NCI-H2029 (cell line): ENCODE measurements around the gene RAI1.
"Not testable (repeated sequence)": the region's sequence is repeated elsewhere in the genome, so short reads cannot be mapped to it uniquely, and the experiment has no call there.

ENCODE experiments used
- DNase-seq: peaks from one replicate; lab custom pipeline; 2025; lab: John Stamatoyannopoulos, UW

Gene RAI1

DNA sequence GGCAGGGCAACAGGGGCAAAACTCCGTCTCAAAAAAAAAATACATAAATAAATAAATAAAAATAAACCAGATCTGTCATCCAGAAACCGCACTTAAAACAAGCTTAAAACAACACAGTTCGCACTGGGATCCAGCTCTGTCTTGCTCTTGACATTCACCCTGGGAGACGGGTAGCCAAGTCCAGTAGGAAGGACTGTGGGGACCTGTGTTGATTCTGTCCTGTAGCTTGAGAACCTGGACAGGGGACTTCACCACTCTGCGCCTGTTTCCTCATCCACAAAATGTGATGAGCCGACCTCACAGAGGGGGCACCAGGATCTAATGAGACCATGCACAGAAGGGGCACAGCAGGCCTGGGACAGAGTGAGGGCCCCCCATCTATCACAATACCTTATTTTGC lies 1.5 kb upstream of the RAI1 start:
- no peak for DNase-seq

DNA sequence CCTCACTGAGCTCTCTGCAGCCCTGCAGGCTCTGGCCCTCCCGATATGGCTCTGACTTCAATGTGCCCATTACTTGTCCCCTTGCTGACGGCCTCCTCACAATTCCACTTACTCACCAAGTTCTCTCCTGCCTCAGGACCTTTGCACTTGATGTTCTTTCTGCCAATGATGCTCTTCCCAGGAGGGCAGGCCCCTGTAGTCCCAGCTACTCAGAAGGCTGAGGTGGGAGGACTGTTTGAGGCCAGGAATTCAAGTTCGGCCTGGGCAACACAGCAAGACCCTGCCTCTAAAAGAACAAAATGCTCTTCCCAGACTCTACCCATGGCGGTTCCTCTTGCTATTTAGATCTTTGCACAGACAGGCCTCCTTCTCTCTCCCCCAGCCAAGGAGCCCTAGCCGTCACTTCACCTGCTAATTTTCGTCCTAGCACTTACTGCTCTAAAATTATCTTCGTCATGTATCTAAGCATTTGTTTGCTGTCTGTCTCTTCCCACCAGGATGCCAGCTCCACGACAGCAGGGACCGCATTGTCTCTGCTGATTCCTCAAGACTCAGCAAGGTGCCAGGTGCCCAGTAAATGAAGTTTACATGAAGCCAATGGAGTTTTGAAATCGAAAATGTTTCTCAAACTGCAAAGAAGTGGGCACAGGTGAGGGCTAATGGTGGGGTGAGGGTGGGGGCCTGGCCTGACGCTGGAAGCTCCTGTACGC lies 626 bp upstream of the RAI1 start:
- no peak for DNase-seq

DNA sequence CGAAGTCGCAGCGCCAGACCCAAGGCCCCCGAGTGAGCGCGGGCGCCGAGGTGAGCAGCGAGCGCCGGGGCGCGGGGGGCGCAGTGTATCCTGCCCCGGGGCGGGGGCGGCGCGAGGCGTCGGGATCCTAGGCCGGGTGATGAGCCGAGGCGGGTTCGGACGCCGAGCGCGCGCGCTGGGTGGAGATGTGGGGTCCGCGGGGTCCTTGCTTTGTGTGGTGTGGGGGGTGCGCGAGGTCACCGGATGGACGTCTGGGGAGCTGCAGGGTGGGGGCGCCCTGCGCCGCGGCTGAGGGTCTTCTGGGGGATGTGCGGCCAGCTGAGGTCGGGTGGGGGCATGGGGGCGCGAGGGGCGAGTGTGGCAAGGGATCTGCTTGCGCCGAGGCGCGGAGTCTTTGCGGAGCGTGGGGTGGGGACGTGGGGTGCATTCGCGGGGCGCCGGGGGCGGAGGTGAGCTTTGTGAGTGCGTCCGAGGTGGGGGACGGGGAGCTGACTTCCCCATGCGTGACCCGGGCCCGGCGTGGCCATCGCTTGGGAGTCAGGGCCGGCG lies 560 bp downstream of the RAI1 start:
- DNase-seq, result no peak

DNA sequence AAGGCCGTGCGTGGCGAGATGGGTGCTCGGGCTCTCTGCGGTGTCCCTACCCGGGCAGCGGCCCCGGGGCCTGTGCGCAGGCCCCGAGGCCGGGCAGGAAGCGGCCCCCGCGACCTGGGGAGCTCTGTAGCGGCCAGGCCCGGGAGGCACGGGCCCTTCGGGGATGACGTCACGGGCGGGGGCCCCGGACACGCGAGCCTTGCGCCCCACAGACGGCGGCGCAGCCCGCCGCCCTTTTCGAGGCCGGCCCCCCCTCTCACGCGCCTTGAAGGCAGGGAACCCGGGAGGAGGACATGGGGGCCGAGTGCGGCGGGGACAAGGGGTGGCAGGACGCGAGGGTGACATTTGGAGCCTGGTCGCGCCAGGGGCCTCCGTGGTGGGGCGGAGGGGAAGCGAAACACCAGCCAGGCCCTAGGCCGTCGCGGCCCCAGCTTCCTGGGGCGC lies 1.1 kb downstream of the RAI1 start:
- DNase-seq, result no peak

DNA sequence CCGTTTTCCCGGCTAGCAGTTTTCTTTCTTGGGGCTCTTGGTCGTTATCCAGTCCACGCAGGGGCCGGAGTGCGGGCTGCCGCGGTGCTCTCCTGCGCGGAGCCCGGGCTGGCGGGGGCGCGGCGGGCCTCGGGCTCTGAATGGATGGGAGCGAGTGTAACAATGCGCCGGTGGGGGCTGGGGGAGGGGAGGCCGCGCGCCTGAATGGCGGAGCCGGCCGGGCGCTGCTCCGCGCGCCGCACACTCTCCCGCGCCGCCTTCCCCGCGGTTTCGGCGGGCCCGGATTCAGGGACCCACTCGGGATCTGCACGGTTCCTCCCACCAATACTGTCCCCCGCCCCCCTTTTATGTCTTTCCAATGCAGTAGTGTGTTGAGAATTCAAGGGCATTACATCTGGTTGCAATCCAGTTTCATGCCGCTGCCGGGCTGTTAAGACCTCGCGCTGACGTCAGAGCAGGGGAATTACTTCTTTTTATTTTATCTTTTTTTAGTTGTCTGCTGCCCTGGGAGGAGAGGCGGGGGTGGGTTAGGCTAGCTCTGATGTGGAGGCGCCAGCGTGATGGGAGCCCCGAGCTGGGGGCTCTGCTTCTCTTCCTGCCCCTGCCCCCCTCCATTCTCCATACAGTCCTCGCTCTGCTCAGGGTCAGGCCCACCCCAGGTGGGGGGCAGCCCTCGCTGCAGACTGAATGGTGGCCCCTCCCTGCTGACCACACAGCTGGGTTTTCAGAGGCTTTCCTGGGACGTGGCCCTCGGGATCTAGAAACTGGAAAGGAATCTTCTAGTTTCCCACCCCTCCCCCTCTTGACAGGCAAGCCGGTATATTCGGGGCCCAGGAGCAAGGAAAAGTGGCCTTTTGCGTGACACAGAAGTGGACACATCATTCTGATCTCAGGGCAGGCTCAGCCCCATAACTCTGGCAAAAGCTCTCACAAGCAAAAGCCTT lies 1.8 kb downstream of the RAI1 start:
- DNase-seq, result peak; percentile 15

DNA sequence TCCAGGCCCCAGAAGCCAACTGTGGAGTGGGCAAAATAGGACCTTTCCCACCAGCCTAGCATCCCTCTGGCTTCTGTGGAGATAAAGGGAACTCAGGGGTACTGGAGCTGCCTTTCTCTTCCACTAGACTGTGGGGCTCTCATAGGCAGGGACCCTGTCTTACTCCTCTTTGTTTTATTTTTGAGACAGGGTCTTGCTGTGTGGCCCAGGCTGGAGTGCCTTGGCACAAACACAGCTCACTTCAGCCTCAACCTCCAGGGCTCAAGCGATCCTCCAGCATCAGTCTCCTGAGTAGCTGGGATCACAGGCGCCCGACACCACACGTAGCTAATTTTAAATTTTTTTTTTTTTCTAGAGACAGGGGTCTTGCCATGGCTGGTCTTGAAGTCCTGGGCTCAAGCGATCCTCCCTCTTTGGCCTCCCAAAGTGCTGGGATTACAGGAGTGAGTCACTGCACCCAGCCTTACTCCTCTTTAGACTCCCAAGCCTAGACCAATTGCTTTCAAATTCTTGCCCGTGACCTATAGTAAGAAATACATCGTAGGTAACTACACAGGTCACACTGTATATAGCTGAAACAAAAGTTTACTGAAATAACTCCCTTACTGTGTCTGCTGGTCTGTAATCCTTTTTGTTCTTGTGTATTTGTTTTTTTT lies 2.6 kb downstream of the RAI1 start:
- no peak for DNase-seq

DNA sequence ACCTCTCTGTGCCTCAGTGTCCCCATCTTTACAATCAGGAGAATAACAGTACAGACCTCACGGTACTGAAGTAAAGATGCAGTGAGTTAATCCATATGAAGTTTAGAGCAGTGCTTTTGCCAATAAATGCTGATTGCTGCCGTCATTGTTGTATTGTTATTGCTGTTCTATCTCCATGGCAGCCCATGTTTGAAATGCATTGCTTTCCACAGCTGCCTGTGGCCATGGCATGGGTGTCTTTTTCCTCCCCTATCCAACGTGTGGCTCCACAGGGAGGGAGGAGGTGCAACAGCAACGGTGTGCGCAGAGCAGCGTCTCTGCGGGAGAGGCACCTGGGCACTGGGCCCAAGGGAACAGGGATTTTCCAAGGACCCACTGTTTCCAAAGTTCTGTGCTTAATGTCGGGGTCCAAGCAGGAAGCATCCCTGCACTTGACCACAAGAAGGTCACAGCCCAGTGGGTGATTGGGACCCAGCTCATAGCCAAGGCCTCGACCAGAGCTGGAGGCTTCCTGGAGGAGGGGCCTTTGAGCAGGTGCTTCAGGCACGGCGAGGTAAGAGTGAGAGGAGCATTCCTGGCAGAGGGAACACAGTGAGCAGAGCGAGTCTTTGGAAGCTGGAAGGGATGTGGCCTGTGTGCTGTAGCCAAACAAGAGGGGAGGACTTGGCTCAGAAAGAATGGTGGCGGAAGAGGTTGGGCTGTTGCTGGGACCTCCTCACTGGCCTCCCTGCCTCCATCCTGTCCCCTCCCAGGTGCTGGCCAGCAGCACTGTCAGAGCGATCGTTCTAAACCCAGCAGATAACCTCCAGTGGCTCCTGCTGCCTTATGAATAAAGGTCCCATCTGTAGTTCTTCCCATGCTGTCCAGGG lies 3.9 kb downstream of the RAI1 start:
- peak; percentile 85 for DNase-seq

DNA sequence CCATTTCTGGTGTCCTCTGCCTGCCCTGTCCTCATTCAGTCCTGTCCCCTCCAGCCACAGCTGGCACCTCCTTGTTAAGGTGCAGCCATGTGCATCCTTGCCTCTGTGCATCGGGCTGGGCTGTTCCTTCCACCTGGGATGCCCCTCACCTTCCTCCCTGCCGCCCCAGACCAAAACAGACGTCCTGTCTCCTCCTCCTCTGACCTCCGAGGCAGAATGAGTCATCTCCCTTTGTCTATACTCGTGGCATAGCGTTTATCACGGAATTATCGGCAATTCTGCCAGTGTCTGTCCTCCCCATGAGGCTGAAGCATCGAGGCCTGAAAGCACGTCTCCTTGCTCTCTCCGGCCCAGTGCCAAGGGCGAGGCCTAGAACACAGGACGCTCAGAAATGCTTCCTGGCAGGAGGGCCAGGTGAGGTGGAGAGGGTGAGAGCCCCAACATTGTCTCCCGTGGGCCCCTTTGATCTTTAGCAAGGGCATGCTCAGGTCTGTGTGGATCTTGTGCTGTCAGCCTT lies 4.6 kb downstream of the RAI1 start:
- peak; percentile 24 for DNase-seq

DNA sequence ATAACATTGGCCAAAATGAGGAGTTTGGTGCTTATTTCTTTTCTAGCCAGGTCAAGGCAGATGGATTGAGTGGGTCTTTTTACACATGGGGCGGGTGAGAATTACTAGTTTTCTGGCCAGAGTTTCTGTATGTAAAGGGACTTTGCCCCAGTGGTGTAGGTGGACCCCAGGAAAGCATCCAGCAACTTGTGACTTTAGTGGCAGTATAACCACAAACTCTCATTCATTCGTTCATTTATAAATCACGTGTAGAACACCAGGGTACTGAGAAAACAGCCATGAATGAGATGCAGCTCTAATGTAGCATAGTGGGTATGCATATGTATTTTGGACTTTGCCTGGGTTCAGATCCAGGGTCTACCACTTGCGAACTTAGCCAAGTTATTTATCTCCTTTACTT lies 8.1 kb downstream of the RAI1 start:
- DNase-seq, result no peak

DNA sequence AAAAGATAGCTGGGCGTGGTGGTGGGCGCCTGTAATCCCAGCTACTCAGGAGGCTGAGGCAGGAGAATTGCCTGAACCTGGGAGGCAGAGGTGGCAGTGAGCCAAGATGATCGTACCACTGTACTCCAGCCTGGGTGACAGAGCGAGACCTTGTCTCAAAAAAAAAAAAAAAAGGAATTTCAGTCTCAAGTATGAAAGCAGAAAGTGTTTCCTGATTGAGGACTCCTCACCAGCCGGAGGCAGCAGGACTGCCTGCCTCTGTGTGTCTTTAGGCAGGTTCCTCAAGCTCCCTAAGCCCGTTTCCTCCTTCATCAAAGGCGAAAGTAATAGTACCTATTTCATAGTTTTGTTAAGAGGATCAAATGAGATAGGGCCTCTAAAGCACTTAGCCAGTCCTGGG lies 9.0 kb downstream of the RAI1 start:
- DNase-seq, result not testable (repeated sequence)

DNA sequence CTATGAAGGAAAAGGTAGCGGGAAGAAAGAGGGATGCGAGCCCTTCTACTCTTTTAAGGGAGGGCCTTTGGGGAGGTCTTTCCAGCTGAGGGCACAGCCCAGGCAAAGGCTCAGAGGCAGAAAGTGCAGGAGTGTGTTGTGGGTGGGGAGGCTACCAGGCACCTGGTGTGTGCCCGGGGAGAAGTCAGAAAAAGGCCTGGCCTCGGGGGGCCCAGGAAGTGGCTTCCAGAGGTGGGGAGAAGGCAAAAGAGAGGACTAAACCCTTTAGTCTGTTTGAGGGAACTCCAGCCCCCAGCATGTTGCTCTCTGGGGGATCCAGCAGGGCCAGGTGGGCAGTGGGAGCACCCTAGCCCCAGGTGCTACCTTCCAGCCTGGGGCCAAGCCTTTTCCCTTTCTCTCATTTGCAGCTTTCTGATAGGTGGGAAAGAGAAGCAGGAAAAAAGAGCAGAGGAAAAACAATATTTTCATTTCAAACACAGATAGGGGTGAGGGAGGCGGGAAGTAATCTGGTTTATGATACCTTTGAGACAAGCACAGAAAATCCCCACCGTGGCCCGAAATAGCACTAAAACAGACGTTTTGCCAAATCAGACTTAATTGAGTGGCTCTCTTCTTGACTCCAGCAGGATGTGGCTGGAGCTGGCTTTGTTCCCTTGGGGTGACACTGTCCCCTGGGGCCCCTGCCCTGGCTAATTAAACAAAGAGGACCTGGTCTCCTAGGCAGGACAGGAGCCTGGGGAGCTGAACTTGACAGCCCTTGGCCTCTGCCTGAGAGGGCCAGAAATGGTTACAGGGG lies 10.4 kb downstream of the RAI1 start:
- DNase-seq, result no peak

DNA sequence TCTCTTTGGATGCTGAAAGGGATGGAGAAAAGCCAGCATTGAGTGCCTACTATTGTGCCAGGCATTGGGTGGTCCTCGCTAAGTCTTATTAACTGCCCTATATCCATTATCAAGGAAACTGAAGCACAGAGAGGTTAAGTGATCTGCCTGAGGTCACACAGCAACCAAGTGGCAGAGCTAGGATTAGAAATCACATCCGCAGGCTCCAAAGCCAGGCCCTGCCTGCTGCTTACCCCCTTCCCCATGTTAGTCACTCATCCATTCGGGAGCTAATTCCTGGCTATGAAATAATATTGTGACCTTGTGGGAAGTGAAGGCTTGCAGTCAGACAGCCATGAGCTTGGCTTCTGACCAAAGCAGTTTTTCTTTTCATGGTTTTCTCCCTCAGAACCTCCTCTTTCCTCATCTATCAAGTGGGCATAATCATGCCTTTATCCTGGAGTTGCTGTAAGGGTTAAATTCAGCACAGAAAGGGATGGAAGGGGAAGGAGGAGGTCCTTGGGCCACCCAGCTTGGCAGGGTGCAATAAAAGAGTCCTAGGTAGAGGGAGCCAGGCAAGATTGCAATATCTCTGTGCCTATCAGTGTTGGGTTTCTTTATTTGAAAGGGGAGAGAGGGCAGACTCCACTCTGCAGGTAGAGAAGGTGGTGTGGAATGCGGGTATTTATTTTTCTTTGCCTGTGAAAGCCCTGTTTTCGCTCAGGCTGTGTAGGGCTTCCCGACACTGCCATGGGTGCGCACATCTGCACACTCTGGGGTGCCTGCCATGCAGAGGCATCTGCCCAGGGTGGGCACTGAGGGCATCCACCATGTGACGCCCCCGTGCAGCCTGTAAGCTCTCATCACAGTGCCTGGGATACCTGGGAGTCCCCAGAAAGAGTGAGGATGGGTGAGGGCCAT lies 11.3 kb downstream of the RAI1 start:
- DNase-seq, result no peak

DNA sequence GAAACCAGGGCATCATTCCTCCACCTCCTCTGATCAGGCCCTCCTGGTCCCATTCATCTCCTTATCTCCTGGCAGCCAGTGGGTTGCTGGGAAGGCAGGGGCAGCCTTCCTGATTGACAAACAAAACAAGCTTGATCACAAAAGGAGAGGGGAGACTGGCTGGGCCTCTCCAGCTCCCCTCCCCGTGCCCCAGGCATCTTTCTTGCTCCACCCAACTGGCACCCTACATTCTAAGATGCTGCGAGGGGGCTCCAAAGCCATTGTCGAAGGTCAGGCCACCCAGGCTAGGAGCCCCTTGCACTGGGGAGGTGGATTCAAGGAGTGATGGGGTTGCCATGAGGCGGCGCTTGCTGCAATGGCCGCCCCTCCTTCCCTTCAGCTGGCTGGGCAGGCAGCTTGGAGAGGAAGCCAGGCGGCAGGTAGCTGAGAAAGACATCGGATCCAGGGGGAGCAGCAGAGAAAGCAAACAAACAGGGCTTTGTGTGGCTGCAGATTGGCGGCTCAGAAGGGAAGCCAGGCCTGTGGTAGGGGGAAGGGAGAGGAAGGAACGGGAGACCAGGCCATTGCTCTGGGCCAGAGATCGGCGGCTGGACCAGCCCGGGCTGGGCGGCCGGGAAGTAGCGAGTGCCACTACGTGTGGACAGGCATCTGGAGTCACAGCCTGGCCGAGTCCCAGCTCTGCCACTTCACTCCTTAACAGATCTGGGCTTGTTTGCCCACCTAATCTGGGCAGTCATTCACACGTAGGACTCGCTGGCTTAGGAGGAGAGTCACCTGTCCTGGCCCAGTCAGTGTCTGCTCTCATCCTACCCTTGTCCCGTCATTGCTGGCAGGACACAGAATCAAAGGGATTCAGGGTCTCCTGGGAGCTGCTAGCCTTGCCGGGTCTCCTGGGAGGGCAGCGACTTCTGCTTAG lies 12.3 kb downstream of the RAI1 start:
- peak; percentile 76 for DNase-seq

DNA sequence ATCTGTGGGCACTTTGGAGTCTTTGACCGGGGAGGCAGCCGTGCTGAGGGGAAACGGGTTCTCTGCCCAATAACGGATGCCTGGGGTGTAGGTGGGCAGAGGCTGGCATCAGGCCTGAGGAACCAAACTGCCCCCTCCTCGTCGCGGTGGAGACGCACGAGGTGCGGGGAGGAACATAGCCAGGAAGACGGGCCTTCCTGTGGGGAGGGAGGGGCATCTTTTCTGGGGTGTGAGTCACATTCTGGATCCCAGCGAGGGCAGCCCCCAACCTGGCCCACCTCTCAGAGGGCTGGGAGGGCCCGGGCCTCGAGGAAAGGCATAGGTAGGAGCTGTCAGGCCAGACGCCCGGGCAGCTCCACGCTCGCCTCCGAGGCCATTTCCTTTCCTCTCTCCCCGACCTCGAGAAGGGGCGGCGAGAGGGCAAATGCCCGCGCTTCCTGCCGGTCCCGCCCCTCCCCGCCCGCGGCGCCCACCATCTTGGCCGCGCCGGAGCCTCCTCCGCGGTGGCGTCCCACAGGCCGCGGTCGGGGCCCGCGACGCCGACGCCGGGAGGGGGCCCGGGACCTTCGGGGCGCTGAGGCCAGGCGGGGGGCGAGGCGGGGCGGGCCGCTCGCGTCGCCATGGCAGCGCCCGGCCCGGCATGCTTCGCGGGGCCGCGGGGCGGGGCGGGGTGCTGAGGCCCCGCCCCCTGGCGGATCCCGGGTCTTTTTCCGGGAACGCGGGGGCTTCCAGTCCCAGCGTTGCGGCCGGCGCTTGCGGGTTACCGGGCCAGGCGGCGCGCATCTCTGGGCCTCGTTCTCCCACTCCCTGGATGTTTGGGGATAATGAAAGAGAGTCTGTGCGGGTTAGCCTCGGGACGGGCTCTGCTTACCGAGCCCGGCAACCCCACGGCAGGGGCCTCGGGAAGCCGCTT lies 13.2 kb downstream of the RAI1 start:
- DNase-seq, result peak; percentile 28

DNA sequence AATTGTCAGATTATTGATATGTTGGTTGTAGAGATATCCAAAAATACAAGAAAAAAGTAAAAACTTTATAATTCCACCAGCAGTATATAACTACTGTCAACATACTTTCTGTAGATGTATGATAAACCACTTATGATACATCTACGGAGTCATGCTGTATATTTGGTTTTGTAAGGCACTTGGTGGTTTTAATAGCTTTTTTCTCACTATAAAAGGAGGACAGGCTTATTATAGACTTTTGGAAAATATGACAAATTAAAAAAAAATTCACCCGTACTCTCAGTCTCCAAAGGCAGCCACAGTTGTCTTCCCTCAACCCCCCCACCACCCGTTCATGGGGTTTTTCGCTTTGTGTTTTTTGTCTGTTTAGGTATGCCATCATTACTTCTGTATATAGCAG lies 14.8 kb downstream of the RAI1 start:
- DNase-seq, result no peak

DNA sequence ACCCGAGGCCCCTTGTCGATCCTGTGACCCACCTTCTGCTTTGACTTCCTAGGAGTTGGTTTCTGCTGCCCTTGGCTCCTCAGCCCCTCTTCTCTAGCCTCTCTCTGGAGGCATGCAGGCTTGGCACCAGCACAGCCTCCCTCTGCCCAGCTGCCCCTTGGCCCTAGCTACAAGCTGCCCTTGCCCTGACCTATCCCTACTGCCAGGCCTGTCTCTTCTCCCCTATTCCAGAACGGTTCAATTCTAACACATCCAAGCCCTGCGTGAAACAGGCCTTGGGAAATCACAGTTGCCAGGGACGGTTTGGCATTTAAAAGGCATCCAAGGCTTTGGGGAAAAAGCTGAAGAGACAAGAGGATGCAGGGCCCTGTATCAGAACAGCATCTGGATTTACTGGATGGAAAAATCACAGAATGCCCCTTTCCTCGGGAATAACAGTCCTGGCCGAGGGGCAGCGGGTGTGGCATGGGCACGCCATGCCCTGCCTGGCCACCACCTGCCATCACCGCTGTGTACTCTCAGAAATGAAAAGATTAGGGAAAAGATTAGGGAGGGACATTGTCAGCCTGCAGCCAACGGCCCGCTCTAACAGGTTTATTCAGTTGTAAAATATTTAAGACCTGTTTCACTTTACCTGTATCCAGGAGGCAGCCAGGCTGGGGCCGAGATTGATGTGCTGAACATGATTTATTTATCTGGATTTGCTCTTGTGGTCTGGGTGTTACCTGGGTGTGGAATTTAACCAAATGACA lies 15.8 kb downstream of the RAI1 start:
- no peak for DNase-seq
